ENCODE results near the gene TNPO3. TPM values are rescaled to one million over a fixed set of nuclear protein-coding genes. Genes with fewer than 3 reads are reported as not detected.
"Not testable (repeated sequence)": the region's sequence is repeated elsewhere in the genome, so short reads cannot be mapped to it uniquely, and the experiment has no call there.

TNPO3 gene
- total RNA-seq, 1 donor from 2014 or later, result 27.7 TPM

DNA sequence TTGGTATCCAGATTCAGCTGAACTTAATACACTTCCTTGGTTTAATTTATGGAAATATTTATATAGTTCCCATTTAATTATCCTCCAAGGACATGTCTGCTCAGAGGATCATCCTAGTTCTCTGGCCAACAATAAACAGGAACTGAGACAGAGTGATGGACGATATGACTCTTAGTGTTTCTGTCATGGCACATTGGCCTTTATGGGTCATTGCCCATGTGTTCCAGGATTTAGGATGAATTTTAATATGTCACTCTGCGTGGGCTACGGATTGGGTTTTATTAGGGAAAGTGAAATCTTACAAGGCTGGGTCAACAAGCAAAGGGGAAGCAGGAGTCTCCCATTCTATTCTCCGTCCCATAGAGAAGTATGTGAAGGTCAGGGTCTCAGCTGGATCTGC lies 18.8 kb upstream of the TNPO3 start:
- DNase-seq (ENCODE audit: low spot score), result no peak
- intact Hi-C loops (cut with DNase I), result no loop called here

DNA sequence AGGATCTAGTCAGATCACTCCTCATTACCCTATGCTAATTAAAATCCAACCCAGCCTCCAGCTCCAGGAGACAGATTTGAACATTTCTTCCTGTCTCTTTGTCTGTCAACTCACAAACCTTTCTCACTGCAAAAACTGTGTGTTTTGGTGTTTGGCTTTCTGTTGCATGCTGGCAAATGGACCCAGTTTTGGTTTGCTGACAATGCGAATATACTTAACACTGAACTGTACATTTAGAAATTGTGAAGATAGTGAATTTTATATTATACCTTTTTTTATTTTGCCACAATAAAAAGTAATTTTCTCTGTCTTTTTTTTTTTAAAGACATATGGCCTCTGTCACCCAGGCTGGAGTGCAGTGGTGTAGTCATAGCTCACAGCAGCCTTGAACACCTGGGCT lies 18.3 kb upstream of the TNPO3 start:
- DNase-seq (ENCODE audit: low spot score), result no peak
- intact Hi-C loops (cut with DNase I), result no loop called here

- no peak for DNase-seq (ENCODE audit: low spot score)
- intact Hi-C loops (cut with DNase I), result no loop called here
These were observed 17.6 kb upstream of the TNPO3 start for GRCh38 chr7:129072479-129073011.

GRCh38 chr7:129069021-129069420 lies 14.1 kb upstream of the TNPO3 start:
- intact Hi-C loops (cut with DNase I), result no loop called here

DNA sequence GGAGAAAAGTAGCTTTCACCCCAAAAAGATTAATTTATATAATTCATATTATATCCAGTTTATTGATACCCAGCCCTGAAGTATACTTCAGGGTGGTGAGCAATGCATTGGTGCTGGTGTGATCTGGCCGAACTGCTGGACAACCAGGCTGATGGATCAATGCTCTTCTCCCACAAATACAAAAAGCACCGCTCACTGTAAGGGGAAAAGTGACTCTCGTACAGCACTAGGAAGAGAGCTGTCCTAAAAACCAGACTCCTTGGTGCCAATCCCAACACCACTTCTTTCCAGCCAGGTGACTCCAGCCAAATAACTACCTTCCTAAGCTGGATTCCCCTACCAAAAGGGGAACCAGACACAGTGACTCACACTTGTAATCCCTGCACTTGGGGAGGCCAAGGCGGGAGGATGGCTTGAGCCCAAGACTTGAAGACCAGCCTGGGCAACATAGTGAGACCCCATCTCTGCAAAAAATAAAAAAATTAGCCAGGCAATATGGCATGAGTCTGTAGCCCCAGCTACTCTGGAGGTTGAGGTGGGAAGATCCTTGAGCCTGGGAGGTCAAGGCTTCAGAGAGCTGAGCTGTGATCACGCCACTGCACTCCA lies 13.1 kb upstream of the TNPO3 start:
- intact Hi-C loops (cut with DNase I), result no loop called here
- DNase-seq (ENCODE audit: low spot score), result no peak

More at GRCh38 chr7:129069021-129069420, 14.1 kb upstream of the TNPO3 start:
- no peak for DNase-seq (ENCODE audit: low spot score)

DNA sequence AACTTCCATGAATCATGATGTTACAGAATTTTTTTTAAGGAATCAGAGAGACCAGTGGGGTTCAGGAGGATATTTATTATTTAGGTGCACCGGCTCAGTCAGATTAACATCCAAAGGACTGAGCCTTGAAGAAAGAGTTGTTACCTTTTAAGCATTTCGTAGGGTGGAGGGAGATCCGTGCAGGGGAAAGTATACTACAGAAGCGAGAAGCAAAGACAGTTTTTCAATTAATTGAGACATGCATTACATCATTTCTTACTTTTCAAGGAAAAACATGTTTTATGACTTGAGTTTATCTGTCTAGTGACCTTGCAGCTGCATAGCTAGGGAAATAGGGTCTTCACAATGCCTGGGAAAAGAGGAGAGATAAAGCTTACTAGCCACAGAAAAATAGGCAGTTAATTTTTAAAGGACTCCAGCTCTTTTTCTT lies 12.2 kb upstream of the TNPO3 start:
- DNase-seq (ENCODE audit: low spot score); intact Hi-C loops (cut with DNase I): not testable (repeated sequence)

DNA sequence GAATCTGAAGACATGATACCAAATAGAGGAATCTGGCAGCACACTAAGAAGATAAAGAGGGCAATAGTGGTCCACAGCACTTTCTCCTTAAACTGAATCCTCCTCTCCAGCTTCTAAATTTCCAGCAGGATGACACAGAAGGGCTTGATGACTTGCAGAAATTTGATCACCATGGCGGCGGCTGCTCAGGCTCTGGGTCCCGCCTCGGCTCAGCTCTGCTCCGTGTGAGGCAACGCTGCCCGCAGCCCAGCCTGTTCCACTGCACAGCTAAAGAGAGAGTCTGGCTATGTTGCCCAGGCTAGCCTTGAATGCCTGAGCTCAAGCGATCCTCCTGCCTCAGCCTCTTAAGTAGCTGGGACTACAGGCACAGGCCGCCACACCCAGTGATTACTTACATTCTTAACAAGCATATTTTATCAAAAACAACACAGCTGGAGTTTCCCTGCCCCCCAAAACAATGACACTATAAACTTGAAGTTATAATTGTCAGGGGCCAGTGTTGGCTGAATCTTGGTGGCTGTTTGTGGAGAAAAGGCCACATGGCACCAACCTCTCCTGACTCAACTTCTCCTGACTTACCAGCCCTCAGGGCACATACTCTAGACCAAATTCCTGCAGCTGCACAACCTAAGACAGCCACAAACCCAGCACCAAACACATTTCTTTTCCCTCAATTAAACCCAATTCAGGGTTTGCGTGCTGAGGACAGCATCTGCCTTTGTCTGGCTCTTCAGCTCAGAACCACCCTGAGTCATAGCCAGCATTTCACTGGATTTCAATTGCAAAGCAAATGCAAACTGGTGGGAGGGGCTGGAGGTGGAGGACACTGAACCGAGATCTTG lies 11.6 kb upstream of the TNPO3 start:
- DNase-seq (ENCODE audit: low spot score), result no peak
- intact Hi-C loops (cut with DNase I), result no loop called here

- intact Hi-C loops (cut with DNase I), result no loop called here
- DNase-seq (ENCODE audit: low spot score), result no peak
These were observed 1.1 kb upstream of the TNPO3 start for GRCh38 chr7:129055861-129056464.

DNA sequence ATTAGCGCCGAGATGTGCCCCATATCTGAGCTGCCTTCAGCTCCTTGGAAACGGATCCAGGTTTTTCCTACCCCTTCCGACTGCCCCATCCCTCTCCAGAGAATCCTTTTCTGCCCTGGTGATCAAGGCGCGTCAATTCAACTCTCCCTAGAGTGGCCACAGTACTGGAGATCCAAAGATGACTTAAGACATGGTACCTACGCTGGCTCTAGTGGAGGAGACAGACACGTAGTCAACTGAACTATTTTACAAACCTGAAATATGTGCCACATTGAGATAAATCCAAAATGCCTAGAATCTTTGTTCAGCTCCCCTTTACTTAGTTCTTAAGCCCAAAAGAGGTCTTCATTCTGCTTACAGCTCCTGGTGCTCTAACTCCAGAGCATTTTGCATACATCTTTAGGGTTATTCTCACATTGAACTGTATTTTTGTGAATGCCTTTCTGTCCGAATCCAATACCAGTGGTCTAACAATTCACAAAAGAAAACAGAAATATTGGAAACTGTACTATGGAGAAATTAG lies 444 bp upstream of the TNPO3 start:
- intact Hi-C loops (cut with DNase I), result no loop called here
- no peak for DNase-seq (ENCODE audit: low spot score)

GRCh38 chr7:129053938-129054437 lies 923 bp downstream of the TNPO3 start:
- intact Hi-C loops (cut with DNase I), result no loop called here
- no peak for DNase-seq (ENCODE audit: low spot score)

DNA sequence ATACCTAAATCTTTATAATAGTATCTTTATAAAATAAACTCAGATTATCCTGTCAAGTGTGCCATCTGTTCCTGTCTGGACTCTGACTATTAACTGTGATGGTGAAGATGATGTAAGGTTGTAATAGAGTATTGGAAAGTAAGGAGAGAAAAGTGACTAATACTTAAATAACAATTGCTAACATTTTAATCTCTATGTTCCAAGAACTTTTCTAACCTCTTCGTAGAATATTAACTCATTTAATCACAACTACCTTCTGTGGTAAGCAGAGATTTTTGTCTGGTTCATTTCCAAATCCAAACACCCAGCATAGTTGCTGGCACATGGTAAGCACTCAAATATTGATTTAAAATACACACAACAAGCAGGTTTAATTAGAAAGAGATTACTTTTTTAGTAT lies 2.5 kb downstream of the TNPO3 start:
- no peak for DNase-seq (ENCODE audit: low spot score)
- intact Hi-C loops (cut with DNase I), result no loop called here

GRCh38 chr7:129051459-129051858 lies 3.5 kb downstream of the TNPO3 start:
- intact Hi-C loops (cut with DNase I), result not testable (repeated sequence)

DNA sequence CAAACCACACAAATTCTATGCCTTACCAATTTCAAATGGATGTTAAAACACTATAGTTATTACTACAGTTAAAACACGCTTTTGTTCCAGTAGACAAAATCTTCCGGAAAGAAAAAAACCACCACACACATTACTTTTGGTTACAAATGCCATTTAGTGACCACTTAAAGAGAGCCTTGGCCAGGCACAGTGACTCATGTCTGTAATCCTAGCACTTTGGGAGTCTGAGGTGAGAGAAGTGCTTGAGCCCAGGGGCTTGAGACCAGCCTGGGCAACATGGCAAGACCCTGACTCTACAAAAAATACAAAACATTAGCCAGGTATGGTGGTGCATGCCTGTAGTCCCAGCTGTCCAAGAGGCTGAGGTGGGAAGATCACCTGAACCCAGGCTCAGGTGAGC lies 7.2 kb downstream of the TNPO3 start:
- intact Hi-C loops (cut with DNase I), result no loop called here
- no peak for DNase-seq (ENCODE audit: low spot score)

More at GRCh38 chr7:129051459-129051858, 3.5 kb downstream of the TNPO3 start:
- not testable (repeated sequence) for DNase-seq (ENCODE audit: low spot score)

DNA sequence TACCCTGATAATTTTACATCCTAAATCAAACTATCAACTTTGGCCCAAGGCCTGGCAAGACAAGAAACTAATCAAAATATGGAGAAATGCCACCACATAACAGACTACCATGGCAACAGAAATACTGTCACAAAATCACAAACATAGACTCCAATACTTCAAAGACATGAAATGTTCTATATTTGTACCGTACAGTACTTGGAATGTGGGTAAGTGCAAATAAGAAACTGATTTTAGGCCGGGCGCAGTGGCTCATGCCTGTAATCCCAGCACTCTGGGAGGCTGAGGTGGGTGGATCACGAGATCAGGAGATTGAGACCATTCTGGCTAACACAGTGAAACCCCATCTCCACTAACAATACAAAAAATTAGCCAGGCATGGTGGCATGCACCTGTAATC lies 9.2 kb downstream of the TNPO3 start:
- DNase-seq (ENCODE audit: low spot score), result no peak
- intact Hi-C loops (cut with DNase I), result no loop called here

- intact Hi-C loops (cut with DNase I), result no loop called here
- DNase-seq (ENCODE audit: low spot score), result no peak
These were observed 11.9 kb downstream of the TNPO3 start for GRCh38 chr7:129043012-129043411.

DNA sequence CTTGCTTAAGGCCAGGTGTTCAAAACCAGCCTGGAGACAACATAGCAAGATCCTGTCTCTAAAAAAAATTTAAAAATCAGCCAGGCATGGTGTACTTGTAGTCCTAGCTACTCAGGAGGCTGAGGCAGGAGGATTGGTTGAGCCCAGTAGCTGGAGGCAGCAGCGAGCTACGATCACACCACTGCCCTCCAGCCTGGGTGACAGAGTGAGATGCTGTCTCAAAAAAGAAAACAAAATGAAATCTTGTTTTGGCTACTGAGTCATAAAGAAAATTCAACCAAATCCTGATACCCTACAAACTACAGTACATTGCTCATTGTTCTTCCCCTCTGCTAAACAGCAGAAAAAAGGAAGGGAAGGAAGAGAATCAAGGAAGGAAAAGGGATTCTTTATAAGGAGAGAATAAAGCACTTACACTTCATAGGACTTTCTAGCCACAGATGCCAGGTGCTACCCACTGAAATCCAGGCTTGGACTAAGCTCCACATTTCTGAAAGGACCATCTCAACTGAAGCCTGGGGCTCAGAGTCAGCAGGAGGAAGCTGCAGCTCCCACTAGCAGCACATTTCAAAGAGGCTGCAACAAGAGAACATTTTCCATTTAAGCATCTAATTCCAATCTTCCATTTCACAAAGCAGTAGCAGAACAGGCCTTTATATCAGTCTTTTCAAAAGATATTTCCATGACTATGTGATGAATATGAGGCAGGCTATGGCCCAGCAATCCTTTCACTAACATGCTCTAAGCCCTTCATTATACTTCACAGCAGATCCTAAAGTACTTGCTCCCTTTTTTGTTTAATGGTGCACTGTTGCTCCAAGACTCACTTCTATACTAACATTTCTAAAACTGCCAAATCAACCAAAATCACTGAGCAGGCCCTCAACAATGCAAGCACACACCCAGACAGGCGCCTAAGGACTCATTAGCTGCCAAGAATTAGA lies 13.5 kb downstream of the TNPO3 start:
- no peak for DNase-seq (ENCODE audit: low spot score)
- intact Hi-C loops (cut with DNase I), result no loop called here

- DNase-seq (ENCODE audit: low spot score); intact Hi-C loops (cut with DNase I): not testable (repeated sequence)
These were observed 16.4 kb downstream of the TNPO3 start for GRCh38 chr7:129038468-129038867.

GRCh38 chr7:129037585-129037984 lies 17.3 kb downstream of the TNPO3 start:
- intact Hi-C loops (cut with DNase I), result no loop called here
- no peak for DNase-seq (ENCODE audit: low spot score)

- no peak for DNase-seq (ENCODE audit: low spot score)
- intact Hi-C loops (cut with DNase I), result no loop called here
These were observed 22.9 kb downstream of the TNPO3 start for GRCh38 chr7:129032017-129032416.
